GM19328 (cell line): Measurements from ENCODE around the gene GLB1L.

ENCODE experiments used
- ATAC-seq: cut with Tn5 transposase; IDR thresholded peaks from one replicate; pipeline ENCODE4 v1.9.1; 2021; ENCODE audit warnings: mild to moderate bottlenecking, moderate library complexity; ENCODE audit not compliant: unreplicated experiment

The GLB1L gene

DNA sequence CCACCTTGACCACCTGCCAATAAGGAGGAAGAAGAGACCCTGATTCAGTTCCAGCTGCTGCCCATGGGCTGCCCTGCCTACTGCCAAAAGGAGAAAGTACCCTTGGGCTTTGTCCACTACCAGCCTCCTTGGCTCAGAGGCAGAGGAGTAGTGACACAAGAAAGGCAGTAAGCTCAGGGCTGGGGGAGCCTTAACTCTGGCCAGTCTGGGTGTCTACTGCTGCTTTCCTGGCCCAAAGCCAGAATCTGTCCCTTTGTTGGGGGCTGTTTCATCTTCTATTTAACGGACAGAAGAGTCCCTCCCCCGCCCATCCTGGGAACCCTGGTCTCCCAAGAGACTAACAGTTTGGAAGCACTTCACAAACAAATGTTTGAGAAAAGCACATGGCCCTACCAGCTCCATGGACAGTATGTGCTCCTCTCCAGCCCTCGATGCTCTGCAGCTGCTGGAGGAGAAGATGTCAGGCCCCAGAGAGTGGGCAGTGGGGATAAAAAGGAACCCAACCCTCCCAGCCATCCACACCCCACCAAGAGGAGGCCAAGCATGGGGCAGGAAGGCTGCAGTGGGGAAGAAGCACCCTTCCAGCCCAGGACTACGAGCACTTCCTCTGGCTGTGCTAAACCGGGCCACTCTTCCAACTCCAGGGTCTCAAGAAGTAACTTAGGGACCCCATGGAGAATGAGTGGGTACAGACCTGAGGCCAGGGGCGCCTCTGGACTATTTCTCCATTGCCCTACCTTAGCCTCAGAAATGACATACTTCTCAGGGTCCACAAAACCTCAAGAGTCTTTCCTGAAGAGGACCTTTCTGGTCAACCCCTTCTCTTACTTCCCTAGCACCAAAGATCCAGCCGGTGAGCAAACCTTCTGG lies 17.0 kb downstream of the GLB1L start:
- no peak for ATAC-seq

DNA sequence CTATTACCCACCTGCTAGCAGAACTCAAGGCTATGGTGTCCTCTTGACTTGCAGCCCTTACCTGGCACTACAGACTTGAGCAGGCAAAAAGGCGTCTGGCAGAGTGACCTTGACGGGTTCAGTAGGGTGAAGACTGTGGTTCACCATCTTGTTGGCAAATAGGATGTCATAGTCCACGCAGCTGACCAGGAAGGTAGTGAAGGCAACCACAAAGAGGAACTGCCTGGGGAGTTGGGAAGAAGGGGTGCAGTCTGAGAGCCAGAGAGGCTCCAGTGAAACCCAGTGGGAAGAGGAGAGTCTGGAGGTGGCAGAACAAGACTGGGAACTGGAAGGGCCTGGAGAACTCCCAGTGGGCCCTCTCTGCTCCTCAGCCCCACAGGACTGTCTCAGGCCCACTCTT lies 19.9 kb downstream of the GLB1L start:
- ATAC-seq: no peak

DNA sequence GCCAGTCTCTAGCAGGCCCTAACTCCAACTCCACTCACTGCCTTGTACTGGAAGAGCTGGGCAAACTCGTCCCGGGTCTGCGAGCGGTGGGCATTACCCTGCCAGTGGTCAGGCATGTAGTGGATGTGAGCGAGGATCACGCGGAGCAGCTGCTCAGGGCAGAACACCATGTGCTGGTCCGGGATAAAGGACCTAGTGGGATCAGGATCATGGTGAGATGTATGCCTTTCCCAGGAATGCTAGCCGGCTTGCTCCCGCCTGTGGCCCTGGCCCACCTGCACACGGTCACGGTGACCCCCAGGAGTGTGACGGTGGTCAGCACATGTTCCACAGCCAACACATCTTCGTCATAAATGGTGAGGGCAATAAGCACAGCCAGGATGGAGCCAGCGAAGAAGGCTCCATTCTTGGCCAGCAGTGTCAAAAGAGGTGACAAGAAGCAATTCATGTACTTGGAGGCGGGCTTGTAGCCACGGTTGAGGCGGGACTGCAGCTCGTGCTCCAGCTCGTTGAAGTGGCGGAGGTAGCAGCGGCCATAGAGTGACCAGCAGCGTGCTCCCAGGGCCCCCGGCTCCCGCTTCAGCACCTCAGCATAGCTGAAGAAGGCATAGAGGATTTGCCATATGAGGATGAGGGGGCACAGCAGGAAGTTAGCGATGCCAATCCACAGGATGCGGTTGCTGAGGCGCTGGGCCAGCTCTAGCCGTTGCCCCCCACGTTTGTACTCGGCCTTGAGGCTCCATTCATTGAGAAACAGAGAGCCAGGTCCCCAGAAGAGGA lies 21.2 kb downstream of the GLB1L start:
- ATAC-seq: no peak

DNA sequence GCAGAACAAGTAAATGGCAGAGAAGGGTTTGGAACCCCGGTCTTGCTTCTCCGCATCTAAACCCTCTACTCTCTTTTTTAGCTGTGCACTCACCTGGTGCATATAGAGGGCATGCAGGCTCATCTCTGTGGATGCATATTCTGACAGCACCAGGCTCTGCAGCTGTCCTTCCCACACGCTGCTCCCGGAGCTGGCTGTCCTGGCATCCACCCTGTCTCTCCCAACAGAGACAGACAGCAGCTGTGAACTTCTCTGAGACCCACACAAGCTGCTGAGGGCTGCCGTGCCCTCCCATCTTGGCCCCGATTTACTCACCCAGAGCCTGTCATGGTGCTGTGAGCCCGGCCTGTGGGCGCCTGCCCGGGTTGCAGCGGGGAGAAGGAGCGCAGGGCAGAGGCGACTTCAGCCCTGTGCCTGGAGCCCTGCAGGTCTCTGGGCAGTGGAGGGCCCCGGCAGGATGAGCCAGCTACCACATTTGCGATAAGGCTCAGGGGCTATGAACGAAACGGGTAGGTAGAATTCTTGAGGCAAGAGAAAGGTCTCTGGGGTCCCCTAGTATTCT lies 23.2 kb downstream of the GLB1L start:
- no peak for ATAC-seq

DNA sequence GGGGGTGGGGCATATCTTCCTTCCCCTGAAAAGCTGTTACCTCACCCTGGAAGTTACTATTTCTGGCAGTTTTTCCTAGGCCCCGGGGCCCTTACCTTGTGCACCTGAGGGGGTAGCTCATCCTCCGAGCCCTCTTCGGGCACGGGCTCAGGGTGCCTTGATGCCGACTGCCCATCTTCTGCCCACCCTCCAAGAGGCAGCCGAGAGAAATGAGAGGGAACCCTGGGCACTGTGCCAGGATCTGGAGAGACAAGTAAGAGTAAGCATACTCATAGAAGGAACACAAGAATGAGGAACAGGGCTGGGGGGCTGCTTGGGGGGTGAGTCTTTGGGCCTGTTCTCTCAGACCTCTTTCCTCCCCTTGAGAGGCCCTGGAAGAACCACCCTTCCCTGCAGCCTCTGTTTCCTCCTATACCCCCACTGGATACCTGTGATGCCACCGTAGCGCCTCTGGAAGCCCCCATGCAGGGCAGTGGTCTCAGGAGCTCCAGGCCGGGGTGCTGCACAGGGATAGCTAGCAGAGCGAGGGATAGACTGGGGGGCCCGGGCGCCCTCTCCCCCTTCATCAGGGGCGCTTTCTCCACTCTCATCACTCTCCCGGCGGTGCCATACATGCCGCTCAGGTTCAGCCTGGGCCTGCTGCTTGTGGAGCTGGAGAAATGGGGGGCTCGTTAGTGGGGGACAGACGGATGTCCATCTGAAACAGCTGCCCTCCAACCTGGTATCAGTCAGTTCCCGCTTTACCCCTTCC lies 24.4 kb downstream of the GLB1L start:
- no peak for ATAC-seq

DNA sequence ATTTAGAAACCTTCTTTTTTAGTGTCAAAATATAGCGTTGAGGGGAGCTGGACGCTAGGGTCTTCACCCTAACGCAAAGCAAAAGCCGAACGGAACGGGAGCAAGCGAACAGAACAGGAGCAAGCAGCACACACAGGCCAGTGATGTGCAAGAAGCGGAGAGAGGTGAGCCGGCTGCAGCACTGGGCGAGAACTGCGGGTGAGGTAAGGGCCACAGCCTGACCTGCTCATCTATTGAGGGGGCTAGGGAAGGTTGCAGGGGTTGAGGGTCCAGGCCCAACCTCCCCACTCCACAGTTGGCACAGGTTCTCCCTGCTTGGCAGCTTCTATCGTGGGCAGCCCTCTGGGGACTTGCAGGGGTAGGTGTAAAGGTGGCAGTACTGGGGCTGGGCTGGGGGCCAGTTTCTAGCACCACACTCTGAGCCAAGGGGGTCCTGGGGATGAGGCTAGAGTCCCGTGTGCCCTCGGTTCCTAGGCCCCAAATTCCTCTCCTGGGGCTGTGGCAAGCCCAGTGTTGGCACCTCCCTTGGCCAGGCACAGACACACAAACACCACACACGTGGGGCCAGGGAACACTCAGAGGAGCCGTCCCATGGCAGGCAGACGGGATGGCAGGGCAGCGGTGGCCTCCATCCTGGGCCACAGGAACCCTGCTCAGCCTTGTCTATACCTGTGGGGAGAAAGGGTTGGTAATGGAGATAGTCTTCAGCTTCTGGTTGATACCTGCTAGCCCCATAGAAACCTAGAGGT lies 25.3 kb downstream of the GLB1L start:
- ATAC-seq: no peak

DNA sequence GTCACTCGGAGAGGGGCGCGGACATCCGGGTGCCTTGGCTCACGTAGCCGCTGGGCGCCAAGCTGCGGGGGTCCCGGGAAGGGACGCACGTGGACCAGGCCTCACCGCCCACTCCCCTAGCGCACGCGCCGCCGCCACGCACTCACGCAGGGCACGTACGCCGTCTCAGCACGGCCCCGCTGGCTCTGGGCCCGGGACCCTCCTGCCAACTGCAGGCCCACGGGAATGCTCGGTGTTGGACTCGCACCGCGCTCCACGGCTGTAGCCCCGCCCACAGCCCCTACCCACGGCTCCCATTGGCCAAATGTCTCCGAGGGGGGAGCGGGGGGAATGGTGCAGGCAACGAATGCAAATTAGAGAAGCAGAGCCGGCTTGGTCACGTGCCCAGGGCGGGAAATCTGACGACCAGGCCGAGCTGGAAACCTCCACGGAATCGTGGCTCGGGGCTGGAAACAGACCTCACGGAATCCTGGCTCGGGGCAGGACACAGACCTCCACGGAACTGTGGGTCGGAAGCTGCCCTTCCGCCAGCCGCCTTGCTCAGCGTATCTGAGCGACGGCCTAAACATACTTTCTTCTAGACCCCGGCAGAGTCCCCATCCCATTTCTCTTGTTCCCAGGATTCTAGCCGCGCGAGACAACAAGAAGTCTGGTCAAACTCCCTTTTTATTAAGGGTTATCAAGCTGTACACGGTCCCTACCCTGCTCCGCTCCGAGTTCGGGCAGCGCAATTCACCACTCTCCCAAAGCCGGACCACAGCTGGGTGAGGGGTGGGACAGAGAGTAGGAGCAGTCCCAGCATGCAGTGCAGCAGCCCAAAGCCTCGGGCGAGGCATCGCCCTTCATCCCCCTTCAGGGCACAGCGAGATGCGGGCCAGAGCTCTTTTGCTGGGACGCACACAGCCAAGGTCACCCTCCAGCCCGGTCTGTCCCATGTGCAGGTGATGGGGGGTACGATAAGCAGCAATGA lies 26.2 kb downstream of the GLB1L start, which contains the start of gene ABCB6:
Gene ABCB6, minus strand, starts transcription at position 227 of the 970 bp plus-strand sequence. CDS start 285 bp downstream, outside the sequence.
- ATAC-seq: peak; percentile 67

DNA sequence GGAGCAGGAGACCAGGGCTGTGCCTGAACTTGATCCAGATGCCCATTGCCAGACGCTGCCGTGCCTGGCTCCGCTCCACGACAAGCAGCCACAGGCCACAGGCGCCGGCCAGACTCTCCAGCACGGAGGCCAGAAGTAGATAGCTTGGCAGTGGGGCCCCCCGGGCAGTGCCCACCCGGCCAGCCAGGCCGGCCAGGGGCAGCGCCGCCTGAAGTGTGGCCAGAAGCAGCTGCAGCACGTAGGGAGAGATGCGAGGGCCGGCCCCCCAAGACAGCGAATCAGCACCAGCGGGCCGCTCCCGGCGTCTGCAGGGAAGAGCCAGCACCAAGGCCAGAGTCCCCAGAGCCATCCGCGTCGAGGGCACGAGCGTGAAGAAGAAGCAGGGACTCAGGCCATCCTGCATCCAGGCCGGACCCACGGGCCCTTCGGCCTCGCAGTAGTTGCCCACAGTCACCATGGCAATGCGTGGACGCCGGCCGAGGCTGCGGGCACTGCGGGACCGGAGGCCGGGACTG lies 27.0 kb downstream of the GLB1L start:
- ATAC-seq: peak; percentile 28

DNA sequence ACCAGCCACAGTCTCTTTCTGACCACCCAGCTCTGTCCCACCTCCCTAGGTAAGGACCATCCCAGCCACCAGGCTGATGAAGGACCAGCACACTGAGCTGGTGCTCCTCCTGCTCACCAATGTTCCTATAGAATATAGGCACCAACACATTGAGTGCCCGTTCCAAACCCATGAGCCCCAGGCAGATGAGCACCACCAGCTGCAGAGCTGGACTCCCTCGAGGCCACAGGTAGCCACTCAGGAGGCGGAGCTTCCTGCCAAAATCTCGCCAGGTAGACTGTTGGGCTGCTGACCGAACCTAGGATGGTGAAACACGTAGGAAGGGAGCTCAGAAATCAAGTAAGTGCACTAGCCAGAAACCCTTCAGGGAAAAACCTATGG lies 28.7 kb downstream of the GLB1L start:
- no peak for ATAC-seq

DNA sequence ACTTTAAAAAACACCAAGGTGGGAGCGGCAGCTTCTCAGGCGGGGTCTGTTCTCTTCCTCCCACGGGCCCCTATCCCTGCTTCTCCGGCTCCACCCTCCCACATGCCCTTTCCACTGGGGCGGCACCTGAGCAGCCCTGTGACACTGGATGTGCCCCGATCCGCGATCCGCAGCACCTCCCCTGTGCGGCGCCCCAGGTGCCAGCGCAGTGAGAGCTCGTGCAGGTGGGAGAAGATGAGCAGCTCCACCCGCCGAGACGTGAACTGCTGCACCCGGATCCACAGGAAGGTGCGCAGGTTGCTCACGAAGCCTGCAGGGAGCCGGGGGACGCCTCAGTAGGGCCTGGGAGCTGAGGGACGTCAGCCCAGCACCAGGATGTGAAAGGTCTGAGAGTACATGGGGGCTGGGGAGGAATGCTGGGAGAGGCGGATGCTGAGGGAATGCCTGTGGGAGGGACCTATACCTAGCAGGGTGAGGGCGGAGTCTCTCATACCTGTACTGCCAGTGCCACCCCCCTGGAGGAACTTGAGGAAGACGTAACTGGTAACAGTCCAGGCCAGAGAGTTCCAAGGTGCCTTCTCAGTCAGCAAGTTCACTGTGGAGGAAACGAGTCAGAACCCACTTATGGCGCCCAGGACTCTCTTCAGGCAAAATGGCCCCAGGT lies 29.2 kb downstream of the GLB1L start:
- ATAC-seq: no peak

DNA sequence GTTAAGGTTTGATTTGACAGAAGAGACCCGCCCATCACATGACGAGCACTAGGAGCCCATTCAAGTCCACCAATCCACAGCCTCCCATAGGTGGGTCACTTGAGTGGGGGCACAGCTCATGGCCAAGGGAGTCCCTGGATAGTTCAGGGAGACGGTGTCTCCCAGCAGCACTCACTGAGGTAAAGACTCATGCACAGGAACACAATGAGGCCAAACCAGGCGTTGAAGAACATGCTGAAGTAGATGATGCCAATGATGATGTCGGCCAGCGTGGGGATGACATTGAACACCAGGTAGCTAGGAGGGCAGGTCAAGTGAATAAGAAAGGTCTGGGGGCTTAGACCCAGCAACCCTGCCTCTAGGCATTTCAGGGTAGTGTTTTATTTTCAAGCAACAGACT lies 30.5 kb downstream of the GLB1L start:
- no peak for ATAC-seq

DNA sequence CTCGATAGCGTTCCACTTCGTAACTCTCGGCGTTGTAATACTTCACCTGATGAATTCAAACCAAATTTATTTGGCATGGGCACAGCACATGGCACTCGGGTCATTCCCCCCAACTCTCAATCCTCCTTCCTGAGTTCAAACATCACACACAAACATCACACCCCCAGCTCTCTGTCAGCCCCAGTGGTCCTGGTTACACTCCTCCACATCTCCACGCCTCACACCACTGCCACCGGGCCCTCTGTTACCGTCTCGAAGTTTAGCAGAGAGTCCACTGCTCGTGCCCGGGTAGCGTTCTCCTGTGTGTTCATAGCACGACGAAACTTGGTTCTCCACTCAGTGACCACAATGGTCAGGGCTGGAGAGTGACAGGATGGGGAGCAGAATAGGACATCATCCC lies 31.1 kb downstream of the GLB1L start:
- no peak for ATAC-seq

DNA sequence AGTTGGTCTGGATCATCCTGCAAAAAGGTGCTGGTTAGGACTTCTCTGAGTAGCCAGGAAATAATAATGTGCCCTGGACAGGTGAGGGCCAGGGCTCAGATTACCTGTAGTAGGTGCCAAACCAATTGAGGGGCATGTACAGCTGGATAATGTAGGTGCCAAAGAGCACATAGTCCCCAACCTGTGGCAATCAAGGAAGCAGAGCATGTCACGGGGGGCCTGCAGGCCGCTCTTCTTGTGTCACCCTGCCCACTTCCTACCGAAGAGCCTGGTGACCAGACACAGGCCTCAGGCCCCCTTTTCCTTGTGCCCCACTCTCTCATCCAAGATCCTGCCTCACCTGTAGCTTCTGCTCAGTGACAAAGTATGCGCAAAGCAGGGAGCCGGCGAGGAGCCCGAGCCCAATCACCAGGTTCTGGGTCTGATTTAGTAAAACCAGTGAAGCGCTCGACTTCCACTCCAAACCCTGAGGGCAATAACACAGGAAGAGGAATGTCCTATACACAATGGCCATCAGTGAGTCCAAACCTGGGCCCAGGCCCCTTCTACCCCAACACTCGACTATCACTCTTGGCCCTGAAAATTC lies 31.7 kb downstream of the GLB1L start:
- ATAC-seq: no peak

DNA sequence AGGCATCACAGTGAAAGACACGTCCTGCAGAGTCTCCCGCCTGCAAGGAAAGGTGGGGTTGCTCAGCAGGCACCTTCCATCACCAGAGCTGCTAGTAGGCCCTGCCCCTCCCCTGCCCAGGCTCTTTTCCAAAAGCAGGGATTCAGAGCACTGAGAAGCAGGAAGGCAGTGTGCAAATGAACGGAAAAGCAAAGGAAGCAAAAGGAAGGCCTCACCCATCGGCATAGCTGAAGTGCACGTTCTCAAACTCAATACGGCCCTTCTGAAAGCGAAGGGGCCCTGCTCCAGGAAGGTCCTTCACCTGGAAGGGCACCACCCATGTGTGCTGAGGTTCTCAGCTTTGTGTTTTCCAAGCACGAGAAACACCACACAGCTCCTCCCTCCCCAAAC lies 32.2 kb downstream of the GLB1L start:
- no peak for ATAC-seq

DNA sequence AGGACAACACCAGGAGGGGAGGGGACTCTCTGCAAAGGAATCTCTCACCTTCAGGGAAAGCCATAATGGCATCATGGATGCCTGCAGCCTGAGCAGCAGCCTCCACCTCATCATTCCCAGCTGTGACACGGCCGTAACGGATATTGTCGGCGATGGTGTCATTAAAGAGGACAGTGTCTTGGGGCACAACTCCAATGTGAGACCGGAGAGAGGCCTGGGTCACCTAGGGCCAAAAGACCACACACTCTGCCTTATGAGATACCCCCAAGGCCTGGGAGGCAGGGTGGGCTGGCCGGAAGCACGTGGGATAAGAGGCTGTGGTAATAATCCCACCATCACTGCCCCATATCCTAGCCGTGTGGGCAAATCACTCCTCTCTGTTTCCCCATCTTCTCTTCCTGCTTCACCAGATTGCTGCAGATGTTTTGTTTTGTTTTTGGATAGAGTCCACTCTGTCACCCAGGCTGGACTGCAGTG lies 34.3 kb downstream of the GLB1L start:
- no peak for ATAC-seq

DNA sequence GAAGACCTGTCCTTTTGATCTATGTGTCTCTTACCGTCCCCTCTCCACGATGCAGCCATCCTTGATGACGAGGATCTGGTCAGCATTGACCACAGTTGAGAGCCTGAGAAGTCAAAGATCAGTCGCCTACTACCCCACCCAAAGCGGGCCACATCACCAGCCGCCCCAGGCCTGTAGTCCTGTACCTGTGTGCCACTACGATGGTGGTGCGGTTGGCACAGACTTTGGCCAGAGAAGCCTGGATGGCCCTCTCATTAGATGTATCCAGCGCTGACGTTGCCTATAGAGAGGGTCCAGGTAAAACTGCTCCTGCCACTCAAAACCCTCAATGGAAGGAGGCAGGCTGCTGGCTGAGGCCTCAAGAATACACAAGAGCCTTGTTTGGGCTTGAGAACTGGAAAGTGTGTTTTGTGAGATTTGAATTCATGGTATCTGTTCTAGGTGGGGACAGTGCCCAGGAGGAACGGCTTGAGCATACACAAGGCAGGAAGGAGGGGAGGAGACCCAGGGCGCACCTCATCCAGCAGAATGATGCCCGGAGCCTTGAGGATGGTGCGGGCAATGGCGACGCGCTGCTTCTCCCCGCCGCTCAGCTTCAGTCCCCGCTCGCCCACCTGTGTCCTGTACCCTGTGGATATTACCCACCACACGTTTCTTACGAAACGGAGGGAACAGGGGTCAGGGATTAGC lies 34.9 kb downstream of the GLB1L start:
- no peak for ATAC-seq
